CD4-positive, alpha-beta T cell treated with Interleukin-10 for 1 hour (primary cell): Measurements from ENCODE around the gene POU2AF3.
"Not testable (repeated sequence)": the region's sequence is repeated elsewhere in the genome, so short reads cannot be mapped to it uniquely, and the experiment has no call there.

Experiments
- DNase-seq: peaks from one replicate; pipeline ENCODE4 v3.0.0-alpha.2; 2020

Gene POU2AF3, protein sequence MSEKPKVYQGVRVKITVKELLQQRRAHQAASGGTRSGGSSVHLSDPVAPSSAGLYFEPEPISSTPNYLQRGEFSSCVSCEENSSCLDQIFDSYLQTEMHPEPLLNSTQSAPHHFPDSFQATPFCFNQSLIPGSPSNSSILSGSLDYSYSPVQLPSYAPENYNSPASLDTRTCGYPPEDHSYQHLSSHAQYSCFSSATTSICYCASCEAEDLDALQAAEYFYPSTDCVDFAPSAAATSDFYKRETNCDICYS

DNA sequence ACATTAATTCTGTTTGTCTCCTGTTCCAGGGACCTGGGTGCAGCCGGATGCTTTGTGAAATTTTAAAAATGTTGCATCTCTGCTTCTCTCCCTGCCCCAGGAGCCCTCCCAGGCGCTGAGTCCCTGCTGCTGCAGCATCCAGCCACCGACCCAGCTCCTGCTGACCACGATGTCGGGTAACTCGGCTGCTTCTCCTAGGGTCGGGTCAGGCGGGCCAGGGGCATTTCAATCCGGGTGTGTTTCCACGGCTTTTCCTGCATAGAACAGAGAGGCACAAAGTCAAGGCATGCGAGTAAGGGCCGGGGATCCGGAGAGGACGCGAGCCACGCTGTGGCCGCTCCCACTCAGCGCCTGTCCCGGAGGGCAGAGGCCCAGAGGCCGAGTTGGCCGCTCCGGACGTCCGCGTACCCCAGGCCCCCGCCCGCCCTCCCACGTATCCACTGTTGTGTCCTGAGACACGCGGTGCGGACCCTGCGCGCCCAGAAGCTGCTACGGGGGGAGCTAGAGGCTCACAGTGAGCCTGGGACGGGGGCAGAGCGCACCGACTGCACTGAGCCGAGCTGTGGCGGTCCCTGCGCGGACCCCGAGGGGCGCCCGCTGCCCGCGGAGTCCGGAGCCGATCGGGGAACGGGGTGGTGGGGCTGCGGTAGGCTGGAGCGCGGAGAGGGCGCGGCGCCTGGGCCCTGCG lies at the start of gene POU2AF3:
Gene POU2AF3, plus strand, starts transcription at position 134 of the 688 bp plus-strand sequence. Its CDS starts 36 bp downstream, at position 170.
- no peak for DNase-seq

DNA sequence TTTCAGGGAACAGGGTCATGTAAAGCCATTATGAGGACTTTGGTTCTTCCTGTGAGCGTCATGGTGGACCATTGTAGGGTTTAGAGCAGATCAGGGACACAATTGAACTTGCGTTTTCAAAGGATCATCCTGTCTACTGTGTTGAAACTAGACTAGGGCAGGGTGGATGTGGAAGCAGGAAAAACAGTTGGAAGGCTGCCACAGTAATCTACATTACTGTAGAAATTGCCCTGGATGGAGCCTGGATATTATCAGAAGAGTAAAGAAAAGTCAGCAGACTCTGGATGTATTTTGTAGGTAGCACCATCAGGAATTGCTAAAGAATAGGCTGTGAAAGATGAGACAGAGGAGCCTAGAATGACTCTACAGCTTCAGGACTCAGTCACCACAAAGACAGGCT lies 47.4 kb upstream of the POU2AF3 start:
- DNase-seq = no peak

DNA sequence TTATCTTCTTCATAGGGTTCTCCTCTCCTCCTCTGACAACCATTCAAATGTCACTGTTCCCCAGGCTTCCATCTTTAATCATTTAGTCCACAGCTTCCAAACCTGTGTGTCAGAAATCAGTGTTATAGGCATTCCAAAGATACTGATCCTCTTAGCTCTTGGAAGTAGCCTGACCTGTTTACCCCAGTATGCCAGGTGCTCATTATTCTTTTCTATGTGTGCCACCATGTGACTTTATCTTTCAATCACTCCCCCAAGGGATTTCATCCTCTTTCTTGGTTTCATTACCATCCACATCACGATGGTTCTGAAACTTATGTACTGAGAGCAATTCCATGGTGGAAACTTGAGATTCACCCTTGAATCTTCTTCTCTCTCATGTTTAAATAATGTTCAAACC lies 45.2 kb upstream of the POU2AF3 start:
- no peak for DNase-seq

DNA sequence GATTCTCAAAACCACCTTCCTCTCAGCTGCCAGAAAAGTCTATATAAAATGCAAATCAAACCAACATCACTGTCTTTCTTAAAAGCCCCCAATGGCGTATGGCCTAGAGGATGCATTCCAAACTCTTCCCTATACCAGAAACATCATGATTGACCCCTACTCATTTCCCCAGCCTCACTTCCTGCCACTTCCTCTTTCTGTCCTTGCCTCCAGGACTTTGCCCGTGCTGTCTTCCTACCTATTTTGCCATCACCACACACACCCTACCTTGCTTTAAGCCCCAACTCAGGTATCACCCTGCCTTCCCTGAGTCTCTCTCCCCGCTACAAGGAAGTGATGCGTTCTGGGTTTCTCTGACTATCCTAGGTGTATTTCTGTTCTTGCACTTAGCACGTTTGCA lies 44.7 kb upstream of the POU2AF3 start:
- no peak for DNase-seq

DNA sequence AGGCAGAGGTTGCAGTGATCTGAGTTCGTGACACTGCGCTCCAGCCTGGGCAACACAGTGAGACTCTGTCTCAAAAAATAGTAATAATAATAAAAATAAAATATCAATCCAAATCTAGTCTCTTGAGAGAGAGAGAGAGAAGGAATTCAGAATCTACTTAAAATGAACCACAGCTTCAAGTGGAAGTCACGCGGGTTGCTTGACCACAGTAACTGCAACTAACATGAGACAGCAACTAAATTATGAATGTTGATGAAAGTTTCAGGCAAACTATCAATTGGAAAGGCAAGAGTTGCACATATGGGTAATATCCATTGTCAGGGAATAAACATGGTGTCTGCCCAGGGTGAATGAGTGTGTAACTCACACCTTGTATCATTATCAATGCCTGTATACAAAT lies 40.3 kb upstream of the POU2AF3 start:
- no peak for DNase-seq

DNA sequence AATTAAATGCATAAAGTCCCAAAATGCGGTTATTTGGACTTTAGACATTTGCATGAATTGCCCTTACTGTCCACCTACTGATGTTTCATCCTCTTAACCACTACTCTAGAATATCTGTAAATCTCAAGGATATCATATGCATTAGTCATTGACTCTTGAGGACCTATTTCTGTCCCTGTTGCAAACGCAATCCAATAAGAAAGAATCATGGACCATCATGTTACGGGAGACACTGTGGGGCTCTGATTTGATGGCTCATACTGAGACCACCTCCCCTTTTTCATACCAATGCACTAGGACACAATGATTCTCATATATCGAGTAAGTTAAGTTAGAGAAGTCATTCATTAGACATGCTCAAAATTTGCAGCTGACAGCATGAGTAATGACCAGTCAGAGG lies 38.5 kb upstream of the POU2AF3 start:
- DNase-seq = no peak

DNA sequence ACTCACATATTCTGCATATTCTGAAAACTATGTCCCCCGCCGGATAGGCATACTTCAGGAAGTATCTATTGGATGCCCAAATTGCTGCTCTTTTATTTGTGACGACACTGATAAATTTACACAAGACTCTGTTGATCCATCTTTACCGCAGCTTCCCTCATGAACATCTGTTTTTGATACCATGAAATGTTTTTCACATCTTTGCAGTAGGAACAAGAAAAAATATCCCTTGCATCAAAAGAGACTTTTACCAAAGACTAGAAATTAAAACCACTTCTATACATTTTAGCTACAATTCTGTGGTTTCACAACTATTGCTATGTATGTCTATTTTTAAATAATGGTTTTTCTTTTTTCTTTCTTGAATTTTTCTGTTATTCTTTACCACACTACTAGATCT lies 37.5 kb upstream of the POU2AF3 start:
- DNase-seq = no peak

DNA sequence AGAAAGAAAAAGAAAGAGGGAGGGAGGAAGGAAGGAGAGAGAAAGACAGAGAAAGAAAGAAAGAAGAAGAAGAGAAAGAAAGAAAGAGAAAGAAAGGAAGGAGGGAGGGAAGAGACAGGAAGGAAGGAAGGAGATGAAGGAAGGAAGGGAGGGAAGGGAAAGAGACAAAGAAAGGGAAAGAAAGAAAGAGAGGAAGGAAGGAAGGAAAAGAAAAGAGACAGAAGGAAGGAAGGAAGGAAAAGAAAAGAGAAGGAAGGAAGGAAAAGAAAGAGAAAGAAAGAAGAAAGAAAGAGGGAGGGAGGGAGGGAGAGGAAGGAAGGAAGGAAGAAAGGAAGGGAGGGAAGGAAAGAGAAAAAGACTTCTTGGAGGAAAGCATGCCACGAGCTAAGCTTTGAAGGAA lies 33.7 kb upstream of the POU2AF3 start:
- no peak for DNase-seq

DNA sequence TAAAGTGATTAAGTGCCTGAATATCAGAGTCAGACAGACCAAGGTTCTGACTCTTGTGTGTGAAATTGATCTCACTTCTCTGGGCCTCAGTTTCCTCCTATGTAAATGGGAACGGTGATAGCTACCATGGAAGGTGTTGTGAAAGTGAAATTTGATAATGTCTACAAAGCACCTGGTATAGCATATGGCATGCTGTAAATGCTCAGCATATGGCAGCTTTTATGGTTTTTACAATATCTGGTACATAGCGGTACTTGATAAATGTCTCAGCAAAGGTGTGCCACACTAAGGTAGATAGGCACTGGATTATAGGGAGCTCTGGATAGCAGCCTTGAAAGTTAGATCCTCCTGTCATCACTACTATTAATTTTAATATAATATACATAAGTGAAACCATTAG lies 32.9 kb upstream of the POU2AF3 start:
- no peak for DNase-seq

DNA sequence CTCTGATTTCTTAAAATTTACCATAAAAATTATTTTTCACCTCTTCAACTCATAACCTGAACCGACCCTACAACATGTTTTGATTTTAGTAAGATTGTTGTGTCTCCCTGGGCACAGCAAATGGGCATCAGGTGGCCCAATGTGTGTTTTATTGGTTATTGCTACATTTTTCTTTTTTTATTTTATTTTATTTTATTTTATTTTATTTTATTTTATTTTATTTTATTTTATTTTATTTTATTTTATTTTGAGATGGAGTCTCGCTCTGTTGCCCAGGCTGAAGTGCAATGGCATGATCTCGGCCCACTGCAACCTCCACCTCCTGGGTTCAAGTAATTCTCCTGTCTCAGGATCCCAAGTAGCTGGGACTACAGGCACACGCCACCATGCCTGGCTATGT lies 30.0 kb upstream of the POU2AF3 start:
- not testable (repeated sequence) for DNase-seq

DNA sequence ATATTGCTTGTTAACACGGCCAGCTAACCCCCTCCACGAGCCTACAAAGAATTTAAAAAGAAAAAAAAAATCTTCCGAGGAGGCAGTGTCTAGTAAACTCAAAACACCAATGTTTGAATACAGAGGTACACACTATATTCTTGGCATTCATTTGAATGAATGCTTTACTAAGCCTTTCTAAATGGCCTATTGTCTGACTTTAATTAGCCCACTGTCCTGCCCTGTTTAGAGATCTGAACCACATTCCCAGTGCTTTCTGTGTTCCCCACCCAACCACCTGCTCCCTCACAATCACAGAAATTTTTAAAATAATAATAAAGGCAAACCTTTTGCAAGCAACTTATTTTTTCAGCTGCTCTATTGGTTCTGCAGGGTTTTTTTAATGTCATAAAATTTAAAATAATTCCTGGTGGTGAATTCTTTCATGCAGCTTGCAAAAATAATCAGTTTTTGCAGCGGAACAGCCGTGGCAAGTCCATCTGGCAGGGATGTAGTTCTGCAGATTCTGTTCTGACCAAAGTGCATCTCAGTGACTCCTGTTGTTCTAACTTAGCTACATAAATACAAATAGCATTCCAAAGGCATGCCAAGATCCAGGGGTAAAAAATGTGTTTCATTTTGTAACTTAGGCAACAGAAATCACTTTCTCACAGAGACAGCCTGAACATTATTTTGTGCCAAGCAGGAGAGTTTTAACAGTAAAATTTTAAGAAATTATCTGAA lies 29.0 kb upstream of the POU2AF3 start:
- no peak for DNase-seq

DNA sequence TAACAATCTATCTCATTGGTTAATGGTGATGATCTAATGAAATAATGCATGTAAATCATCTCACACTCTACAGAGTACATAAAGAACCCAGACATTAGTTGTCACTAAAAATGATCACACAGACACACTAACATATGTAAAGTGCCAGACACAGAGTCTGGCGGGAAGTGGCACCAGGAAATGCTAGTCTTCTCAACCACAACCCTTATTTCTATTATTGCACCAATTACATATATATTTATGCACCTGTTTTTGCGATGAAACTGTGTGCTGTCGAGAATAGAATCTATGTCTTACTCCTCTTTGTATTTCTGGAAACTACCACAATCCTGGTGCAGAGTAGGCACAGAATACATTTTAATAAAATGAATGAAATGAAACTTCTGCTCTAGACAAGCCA lies 25.9 kb upstream of the POU2AF3 start:
- no peak for DNase-seq

DNA sequence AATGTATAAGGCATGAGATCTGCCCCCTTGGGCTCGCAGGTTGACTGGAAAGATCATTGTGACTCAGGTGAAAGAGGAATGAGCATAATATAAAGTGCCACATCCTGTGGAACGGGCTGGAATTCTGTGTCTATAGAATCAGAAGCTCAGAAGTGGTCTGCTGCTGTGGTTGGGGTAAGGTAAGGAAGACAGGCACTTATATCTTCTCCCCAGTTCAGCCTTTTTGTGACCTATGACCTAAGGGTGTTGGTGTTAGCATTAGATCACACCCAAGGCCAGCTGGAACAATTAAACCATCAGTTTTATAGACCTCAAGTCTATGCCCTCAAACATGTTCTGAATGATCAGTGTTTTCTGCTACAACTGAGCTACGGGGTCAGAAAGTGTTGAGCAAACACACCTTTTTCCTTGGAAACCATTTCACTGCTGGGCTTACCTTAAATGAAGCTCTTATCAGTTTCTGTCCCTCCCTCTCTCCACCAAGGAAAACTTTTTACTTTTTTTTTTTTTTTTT lies 15.7 kb upstream of the POU2AF3 start:
- no peak for DNase-seq

DNA sequence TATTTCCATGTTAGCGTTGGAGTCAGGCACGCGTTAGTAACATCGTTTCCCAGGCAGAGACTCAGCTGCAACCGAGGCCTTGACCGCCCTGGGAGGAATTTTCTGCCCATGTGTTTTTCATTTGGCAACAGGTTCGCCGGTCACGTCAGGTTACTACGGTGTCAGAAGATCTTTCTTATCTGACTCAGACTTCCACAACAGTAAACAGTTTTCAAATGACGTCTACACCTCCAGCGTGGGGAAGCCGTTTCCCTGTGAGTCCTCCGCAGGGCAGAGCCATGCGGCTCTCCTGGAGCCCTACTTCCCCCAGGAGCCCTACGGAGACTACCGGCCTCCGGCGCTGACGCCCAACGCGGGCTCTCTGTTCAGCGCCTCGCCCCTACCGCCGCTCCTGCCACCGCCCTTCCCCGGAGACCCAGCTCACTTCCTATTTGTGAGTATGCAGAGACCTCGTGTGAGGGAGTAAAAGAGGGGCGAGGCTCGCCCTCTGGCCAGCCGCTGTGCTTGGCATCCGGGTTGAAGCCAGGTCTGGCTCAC lies 14.3 kb upstream of the POU2AF3 start:
- DNase-seq = no peak

DNA sequence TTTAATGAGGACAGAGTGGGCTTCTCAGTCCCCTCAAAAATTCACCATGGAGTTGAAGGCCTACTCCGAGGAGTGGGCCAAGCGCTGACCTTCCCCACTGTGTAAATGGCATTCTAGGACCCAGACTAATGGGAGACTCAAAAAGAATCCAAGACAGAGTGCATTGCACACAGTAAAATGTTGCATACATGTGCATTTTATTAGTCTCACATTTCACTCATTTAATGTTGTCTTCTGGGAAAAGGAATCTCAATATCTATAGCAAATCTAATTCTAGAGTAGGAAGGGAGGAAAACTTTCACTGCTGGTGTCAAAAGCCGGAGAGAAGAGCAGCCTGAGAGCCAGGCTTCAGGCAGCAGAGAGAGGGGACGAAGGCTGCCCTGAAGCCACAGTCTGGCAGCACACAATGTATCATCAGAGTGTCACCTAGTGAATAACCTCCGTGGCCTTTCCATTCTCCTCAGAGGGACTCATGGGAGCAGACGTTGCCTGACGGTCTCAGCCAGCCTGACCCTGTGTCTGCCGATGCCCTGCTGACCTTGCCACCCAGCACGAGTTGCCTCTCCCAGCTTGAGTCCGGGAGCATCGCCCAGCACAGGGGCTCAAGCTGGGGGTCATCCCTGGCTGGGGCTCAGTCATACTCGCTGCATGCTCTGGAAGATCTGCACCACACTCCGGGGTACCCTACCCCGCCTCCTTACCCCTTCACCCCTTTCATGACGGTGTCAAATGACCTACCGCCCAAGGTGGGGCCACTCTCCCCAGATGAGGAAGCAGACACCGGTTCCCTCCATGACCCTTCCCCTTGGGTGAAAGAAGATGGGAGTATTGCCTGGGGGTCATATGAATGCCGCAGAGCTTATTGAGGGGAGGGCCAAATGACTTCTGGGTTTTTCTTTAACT lies 12.9 kb upstream of the POU2AF3 start:
- no peak for DNase-seq

DNA sequence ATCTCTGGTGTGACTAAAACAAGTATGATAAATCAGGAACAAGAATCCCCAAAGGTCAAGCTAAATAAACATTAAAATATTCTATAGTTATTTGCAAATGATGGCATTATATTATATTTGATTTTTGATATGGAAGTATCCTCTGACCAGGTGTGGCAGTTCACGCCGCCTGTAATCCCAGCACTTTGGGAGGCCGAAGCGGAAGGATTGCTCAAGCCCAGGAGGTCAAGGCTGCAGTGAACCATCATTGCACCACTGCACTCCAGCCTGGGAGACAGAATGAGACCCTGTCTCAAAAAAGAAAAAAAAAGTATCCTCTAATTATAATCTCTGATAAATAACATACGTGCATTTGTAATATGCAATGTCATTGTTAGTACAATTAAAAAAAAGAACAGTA lies 6.6 kb upstream of the POU2AF3 start:
- no peak for DNase-seq

DNA sequence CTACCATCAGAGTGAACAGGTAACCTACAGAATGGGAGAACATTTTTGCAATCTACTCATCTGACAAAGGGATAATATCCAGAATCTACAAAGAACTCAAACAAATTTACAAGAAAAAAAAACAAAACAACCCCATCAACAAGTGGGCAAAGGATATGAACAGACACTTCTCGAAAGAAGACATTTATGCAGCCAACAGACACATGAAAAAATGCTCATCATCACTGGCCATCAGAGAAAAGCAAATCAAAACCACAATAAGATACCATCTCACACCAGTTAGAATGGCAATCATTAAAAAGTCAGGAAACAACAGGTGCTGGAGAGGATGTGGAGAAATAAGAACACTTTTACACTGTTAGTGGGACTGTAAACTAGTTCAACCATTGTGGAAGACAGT lies 5.9 kb upstream of the POU2AF3 start:
- not testable (repeated sequence) for DNase-seq

DNA sequence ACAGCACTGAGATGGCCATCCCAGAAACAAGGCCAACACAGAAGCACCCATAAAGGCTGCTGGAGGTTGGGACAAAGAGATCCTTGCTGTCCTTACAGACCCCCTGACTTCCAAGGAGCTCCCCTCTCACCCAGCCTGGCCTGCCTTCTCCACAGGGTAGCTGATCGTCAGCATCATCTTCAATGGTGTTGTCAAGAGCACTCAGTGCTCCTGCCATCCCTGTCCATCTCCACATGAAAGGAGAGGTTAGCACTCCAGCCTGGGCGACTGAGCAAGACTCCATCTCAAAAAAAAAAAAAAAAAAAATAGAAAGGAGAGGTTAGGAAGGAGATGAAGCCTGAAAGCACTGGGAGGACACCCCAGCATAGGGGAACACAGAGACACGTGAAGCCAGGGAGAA lies 2.1 kb upstream of the POU2AF3 start:
- no peak for DNase-seq

DNA sequence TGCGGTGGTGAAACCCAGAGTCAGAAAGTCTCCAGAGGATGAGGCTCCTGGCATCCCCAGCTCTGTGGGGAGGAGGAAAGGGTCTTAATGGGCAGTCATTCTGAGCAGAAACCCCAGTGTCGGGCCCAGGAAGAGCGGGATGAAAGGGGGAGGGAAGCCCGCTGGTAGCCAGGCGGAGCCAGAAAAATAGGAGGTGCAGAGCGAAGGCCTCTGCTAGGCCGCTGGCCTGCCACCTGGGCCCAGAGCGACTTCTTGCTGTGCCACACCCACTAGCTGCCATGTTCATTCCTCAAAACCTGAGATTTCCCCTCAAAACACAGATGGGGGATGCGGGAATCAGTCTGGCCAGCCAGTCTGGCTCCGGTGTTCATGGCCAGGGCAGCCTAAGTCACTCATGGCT lies 650 bp upstream of the POU2AF3 start:
- DNase-seq = no peak

DNA sequence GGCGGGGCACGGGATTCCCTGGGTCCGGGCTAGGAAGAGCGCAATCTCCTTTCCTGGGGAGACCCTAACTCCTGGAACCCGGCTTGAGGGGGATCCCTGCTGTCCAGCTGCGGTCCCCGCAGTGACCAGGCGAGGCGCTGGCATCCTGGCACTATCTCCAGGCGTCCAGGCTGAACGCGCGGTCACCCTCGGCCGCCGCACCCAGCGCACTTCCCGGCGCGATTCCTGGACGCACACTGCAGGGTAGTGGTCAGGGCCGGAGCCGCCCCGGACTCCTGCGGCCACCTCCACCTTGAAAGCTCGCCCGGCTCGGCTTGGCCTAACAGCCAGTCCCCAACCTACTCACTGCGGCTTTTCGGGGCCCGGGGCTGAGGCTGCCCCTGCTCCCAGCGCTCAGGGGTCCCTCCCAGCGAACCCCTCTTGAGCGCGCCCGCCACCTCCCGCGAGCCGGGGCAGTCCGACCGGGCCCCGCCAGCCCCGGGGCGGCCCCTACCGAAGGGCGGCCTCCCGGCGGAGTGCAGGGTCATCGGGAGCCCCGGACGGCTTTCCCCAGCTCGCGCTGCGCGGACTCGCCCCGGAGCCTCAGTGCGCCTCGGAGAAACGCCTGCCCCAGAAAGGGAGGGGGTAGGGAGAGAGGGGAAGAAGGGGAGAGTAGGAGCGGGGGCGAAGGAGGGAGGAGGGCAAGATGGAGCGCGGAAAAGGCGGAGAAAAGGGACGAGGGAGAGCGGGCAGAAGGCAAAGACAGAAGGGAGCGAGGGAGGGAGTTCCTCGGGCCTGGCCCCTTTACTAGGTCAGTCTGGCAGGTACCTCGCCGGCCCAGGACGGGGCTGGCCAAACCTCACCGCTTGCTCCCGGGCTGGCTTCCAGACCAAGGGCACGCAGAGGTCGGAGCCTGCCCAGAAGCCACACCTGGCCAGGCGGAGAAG lies 1.0 kb downstream of the POU2AF3 start:
- no peak for DNase-seq

DNA sequence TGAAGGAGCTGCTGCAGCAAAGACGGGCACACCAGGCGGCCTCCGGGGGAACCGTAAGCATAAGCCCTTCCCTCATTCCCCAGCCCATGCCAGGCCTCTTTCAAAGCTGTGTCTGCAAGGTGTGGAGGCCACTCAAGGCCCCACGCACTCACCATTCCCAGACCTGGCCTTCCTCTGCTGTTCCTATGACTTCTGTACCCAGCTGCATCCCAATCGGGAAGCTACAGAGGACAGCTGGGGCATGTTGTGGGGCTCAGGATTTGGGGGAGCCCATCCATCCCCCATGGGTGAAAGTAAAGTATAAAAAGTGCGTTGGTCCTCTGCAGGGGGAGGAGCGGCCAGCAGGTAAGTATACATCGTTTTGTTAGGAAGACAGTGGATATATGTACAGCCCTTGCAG lies 2.2 kb downstream of the POU2AF3 start:
- DNase-seq = no peak
